Measurements from ENCODE around the gene FAM107B. TPM values are rescaled to one million over a fixed set of nuclear protein-coding genes. Genes with fewer than 3 reads are reported as not detected.
A peak's percentile ranks its signal among the peaks of the same experiment; 100 is the strongest.
"Not testable (repeated sequence)": the region's sequence is repeated elsewhere in the genome, so short reads cannot be mapped to it uniquely, and the experiment has no call there.

Gene FAM107B
- total and polyA plus RNA-seq, 12 donors: 2.6 to 18.5 (median 6.2) TPM

- Histone ChIP-seq H3K4me1 (peaks cover 0 to 3% (median 0%) of the 10 kb centered on the region in 9 donors), H3K36me3 (no peaks in the 10 kb centered on the region), H3K27me3 (no peaks in the 10 kb centered on the region), H3K9me3 (no peaks in the 10 kb centered on the region), H3K4me3 (no peak overlapping the region), H3K27ac (no peak overlapping the region)
- ATAC-seq: no peak
- no peak for DNase-seq
- intact Hi-C loops (cut with DNase I): no loop called here
- TF ChIP-seq, protein P1, sequence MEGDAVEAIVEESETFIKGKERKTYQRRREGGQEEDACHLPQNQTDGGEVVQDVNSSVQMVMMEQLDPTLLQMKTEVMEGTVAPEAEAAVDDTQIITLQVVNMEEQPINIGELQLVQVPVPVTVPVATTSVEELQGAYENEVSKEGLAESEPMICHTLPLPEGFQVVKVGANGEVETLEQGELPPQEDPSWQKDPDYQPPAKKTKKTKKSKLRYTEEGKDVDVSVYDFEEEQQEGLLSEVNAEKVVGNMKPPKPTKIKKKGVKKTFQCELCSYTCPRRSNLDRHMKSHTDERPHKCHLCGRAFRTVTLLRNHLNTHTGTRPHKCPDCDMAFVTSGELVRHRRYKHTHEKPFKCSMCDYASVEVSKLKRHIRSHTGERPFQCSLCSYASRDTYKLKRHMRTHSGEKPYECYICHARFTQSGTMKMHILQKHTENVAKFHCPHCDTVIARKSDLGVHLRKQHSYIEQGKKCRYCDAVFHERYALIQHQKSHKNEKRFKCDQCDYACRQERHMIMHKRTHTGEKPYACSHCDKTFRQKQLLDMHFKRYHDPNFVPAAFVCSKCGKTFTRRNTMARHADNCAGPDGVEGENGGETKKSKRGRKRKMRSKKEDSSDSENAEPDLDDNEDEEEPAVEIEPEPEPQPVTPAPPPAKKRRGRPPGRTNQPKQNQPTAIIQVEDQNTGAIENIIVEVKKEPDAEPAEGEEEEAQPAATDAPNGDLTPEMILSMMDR (IDR thresholded peaks at IDR 0.05): no peak
- 91 to 95% methylated on average over 8 of the region's 8 CpGs for WGBS, 2 donors
These were observed 83.3 kb downstream of the FAM107B start for GRCh38 chr10:14691359-14691758.

DNA sequence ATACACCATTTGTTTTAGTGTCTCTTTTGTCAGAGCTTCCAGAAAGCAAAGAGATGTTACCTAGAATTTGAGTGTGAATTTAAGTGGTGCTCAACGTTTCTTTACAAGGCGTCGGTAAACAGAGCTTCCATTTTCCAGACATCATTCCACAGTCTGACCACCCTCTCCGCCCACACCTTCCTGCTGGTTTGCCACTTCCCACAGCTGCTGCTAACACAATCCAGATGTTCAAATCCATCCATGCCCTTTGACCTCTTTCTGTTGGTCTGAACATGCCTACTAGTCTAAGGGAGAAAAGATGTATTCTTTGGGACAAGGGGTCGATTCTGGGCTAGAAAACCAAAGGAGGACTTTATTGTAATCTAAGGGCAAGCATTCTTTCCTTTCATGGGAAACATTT, 86.1 kb downstream of the FAM107B start:
- 35 to 59% methylated on average over 5 of the region's 5 CpGs for WGBS, 2 donors
- Histone ChIP-seq H3K9me3 (peaks cover 0 to 7% (median 0%) of the 10 kb centered on the region in 11 donors), H3K27me3 (no peaks in the 10 kb centered on the region), H3K27ac (peak overlapping the region in 2 of 10 donors; percentile 12 to 41), H3K4me3 (no peak overlapping the region), H3K4me1 (peaks cover 0 to 3% (median 0%) of the 10 kb centered on the region in 9 donors), H3K36me3 (no peaks in the 10 kb centered on the region)
- intact Hi-C loops (cut with DNase I): no loop called here
- ATAC-seq: peak in 3 of 8 donors; percentile 51 to 71 (median 58)
- DNase-seq: peak in 1 of 2 donors; percentile 14
- TF ChIP-seq, protein P1 (IDR thresholded peaks at IDR 0.05): no peak

GRCh38 chr10:14688189-14688588, 86.5 kb downstream of the FAM107B start:
- intact Hi-C loops (cut with DNase I); H3K27me3 ChIP-seq; ATAC-seq; DNase-seq; H3K4me3 ChIP-seq; H3K36me3 ChIP-seq; H3K4me1 ChIP-seq; H3K9me3 ChIP-seq: not testable (repeated sequence)
- 77 to 89% methylated on average over 7 of the region's 7 CpGs for WGBS, 2 donors
- peak overlapping the region in 2 of 10 donors; percentile 12 to 41 for H3K27ac ChIP-seq

DNA sequence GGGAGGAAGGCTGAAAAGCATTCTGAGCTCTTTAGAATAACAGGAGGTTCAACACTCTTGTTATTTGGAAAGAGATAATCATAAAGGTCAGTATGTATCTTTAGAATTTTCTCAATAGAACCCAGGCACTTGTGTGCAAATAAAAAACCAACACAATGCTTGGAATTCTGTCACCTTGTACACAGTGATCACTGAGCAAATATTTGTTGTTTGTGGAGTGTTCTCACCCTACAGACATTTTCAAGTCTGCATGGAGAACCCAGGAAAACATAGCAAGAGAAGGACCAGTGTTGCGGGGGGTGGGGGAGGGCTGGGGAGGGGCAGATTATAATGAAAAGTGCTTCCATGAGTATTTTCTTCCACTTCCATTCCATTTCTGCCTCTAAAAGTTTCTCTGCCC, 87.4 kb downstream of the FAM107B start:
- WGBS, 2 donors: 85 to 96% methylated on average over 1 of the region's 1 CpG
- Histone ChIP-seq H3K27me3 (no peaks in the 10 kb centered on the region), H3K4me1 (peaks cover 0 to 3% (median 0%) of the 10 kb centered on the region in 9 donors), H3K4me3 (no peak overlapping the region), H3K27ac (no peak overlapping the region), H3K9me3 (peaks cover 0 to 9% (median 0%) of the 10 kb centered on the region in 11 donors), H3K36me3 (no peaks in the 10 kb centered on the region)
- intact Hi-C loops (cut with DNase I): no loop called here
- TF ChIP-seq, protein P1 (IDR thresholded peaks at IDR 0.05): no peak
- ATAC-seq (no peak), DNase-seq (no peak)

DNA sequence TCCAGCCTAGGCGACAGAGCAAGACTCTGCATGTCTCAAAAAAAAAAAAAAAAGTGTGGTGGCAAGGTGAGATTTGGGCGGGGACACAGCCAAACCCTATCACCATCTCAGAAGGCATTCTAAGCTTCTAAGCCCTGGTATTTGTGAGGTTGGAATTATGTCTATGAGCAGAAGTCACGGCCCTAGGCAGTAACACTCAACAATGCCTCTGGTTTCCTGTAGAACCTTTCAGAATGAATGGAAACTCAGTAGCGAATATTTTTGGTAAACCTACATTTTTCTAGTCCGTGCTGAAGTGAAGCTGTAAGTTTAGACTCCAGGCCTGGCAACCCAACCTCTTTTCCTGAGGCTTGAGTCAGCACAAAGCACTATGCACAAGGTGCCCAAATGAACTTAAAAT, 88.3 kb downstream of the FAM107B start:
- no peaks in the 10 kb centered on the region for H3K36me3 ChIP-seq
- H3K27me3 ChIP-seq: no peaks in the 10 kb centered on the region
- peaks cover 0 to 3% (median 0%) of the 10 kb centered on the region in 9 donors for H3K4me1 ChIP-seq
- TF ChIP-seq, protein P1 (IDR thresholded peaks at IDR 0.05): no peak
- intact Hi-C loops (cut with DNase I): no loop called here
- ATAC-seq (no peak), DNase-seq (no peak)
- no peak overlapping the region for H3K27ac ChIP-seq
- peaks cover 0 to 9% (median 0%) of the 10 kb centered on the region in 11 donors for H3K9me3 ChIP-seq
- H3K4me3 ChIP-seq: no peak overlapping the region
- whole genome bisulfite sequencing, 2 donors: 89 to 92% methylated on average over 5 of the region's 5 CpGs
